SH-SY5Y (cell line): ENCODE results near the gene DNER.

ENCODE experiments used
- GATA2 ChIP-seq: IDR thresholded peaks from 2 replicates; pipeline ENCODE4 v1.6.1; 2011; ENCODE audit warnings: mild to moderate bottlenecking, low read depth, low read length
- GATA3 ChIP-seq: IDR thresholded peaks from 2 replicates; pipeline ENCODE4 v1.6.1; 2011; ENCODE audit warnings: low read depth, mild to moderate bottlenecking, low read length, moderate library complexity

DNA sequence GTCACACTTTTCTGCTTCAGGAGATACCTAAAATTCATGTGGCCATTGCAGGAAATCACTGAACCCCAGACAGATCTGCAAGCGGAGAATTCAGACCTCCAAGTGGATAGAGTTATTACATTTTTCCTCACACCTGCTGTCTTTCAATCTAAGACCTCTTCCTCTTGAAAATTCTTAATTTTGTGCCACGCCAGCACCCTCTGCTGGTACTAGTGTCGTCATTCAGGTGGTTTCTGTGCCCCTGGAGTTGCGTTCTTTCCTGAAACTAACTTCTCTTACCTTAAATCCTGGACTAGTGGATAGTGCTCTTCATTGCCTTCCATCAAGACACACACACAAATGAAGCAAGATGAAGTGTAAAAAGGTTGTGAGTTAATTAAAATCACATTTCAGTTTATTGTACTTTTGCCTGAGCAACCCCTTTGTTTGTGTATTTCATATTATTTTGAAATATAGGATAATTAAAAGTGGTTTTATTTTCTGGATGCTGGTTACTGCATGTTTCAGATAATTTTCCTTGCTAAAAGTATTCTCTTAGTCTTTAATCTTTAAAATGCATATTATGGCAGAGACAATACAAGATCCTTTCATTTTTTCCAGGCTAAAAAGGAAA lies 1.6 kb upstream of the DNER start:
- TF ChIP-seq GATA3 = no peak
- TF ChIP-seq GATA2 = no peak
